K562 (cell line): ENCODE measurements around the gene DRGX.

Experiments used
- BRF1 ChIP-seq: IDR thresholded peaks from 3 replicates; pipeline ENCODE4 v1.6.1; 2011; ENCODE audit warnings: borderline replicate concordance, mild to moderate bottlenecking; ENCODE audit not compliant: insufficient read length; ENCODE audit errors: extremely low read depth
- CBX3 ChIP-seq, 2 experiments: IDR thresholded peaks; 1 replicate in 1 of 2; 2 replicates in 1 of 2; pipeline ENCODE4 v1.6.1; 2012; ENCODE audit warnings: inconsistent platforms in 2 of 2, low read length in 2 of 2, borderline replicate concordance in 1 of 2, control low read depth in 1 of 2
- EGR1 ChIP-seq: fragments of 450-650 bp; conservative IDR thresholded peaks from 2 replicates; pipeline ENCODE4 v1.6.1; 2017; ENCODE audit warnings: mild to moderate bottlenecking
- EHMT2 ChIP-seq: fragments of 450-650 bp; IDR thresholded peaks from 2 replicates; pipeline ENCODE4 v1.6.1; 2018; ENCODE audit warnings: antibody characterized with exemption
- EZH2 ChIP-seq: IDR thresholded peaks from 2 replicates; pipeline ENCODE4 v1.6.1; 2012; ENCODE audit warnings: low read depth, mild to moderate bottlenecking, inconsistent platforms, low read length, borderline replicate concordance
- GABPB1 ChIP-seq: sonication (generic); formaldehyde crosslinking; IDR thresholded peaks from 2 replicates; pipeline ENCODE4 v1.8.0; 2022; ENCODE audit warnings: mild to moderate bottlenecking, missing genetic modification reagents
- MAZ ChIP-seq, 2 experiments: fragments of 450-650 bp in 1 of 2; sonication (generic) in 1 of 2; formaldehyde crosslinking; IDR thresholded peaks in 1 of 2; conservative IDR thresholded peaks in 1 of 2; 2 replicates each; pipeline versions ENCODE4 v1.4.0 to v1.5.0; 2020; ENCODE audit warnings: mild to moderate bottlenecking in 1 of 2, missing genetic modification reagents in 1 of 2
- NFIX ChIP-seq: fragments of 250-450 bp; sonication (Bioruptor Pico); IDR thresholded peaks from 2 replicates; pipeline ENCODE4 v1.4.0; 2020; ENCODE audit warnings: low read depth, mild to moderate bottlenecking, moderate library complexity
- POLR2A ChIP-seq: fragments of 450-650 bp; conservative IDR thresholded peaks from 2 replicates; pipeline ENCODE4 v1.6.1; 2016
- ZNF354B ChIP-seq: fragments of 250-450 bp; sonication (Bioruptor Pico); IDR thresholded peaks from 2 replicates; pipeline ENCODE4 v1.4.0; 2020
- ZNF384 ChIP-seq: IDR thresholded peaks from 2 replicates; pipeline ENCODE4 v1.6.1; 2012; ENCODE audit warnings: low read depth, low read length, improper control_type of control experiment
- ZZZ3 ChIP-seq: fragments of 450-650 bp; IDR thresholded peaks from 2 replicates; pipeline ENCODE4 v1.6.1; 2016; ENCODE audit warnings: antibody characterized with exemption, mild to moderate bottlenecking, moderate library complexity
- TF ChIP-seq, protein P1 (sequence below), 3 experiments: IDR thresholded peaks in 2 of 3; conservative IDR thresholded peaks in 1 of 3; 2 replicates each; pipeline ENCODE4 v1.5.1; 2011 to 2012; ENCODE audit warnings: low read length in 3 of 3, mild to moderate bottlenecking in 3 of 3, control low read depth in 2 of 3, improper control_type of control experiment in 1 of 3, inconsistent platforms in 1 of 3, low read depth in 1 of 3, mixed read lengths in 1 of 3, moderate library complexity in 1 of 3; ENCODE audit not compliant: insufficient read depth in 2 of 3
- TF ChIP-seq, protein P2 (sequence below): fragments of 250-450 bp; sonication (Bioruptor Pico); IDR thresholded peaks from 2 replicates; pipeline ENCODE4 v1.8.0; 2021; ENCODE audit warnings: moderate library complexity, mild to moderate bottlenecking, inconsistent platforms

DNA sequence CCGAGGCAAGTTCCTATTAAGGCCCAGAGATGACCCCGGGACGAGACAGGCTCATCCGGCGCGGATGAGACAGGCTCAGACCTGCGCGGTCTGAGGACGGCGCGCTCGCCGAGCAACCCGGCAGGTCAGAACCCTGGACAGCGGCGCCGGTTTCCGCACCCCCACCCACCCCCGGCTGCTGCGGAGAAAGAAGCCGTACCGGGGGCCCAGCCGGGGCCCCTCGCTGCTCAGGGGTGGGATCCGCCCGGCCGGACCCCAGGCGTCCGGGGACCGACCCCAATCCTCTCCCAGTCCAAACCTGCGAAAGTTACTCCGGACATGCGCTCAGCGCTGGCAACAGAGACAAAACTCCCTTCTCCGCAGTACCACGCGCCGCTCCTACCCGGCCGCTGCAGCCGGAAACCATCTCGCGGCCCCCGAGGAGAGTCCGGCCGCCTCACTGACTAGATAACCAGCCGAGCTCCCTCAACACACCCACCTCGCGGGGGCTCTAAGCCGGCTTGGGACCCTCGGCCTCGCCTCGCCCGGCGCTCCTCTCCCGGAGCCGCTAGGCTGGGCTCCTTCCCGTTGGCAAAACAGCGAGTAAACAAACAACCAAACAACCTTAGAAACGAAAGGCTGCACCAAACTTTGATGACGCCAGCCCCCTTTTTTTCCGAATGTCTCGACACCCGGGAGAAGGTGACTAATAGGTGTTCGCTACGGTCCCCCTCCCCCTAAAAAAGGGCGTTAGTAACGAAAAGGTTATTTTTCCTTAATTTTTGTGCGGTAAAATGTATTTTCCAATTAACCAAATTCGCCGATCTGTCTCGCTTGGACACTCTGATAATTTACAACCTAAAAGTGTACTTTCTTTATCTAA lies 2.3 kb upstream of the DRGX start:
- TF ChIP-seq CBX3 (IDR thresholded peaks at IDR 0.05; ENCODE audit: borderline replicate concordance in 1 of 2, low read length in 2 of 2) (no peak), EZH2 (no peak), GABPB1 (no peak), EGR1 (peak; percentile 50), POLR2A (no peak), NFIX (CRISPR knock-in tag) (no peak), ZNF354B (CRISPR knock-in tag) (no peak), MAZ (CRISPR knock-in tag; conservative IDR thresholded peaks at IDR 0.05 in 1 of 2, IDR thresholded peaks at IDR 0.05 in 1 of 2) (peak; percentile 45 to 81; a peak in 3 of 4 replicates), EHMT2 (peak; percentile 95), ZNF384 (no peak), BRF1 (no peak), ZZZ3 (no peak)
- TF ChIP-seq, protein P1, sequence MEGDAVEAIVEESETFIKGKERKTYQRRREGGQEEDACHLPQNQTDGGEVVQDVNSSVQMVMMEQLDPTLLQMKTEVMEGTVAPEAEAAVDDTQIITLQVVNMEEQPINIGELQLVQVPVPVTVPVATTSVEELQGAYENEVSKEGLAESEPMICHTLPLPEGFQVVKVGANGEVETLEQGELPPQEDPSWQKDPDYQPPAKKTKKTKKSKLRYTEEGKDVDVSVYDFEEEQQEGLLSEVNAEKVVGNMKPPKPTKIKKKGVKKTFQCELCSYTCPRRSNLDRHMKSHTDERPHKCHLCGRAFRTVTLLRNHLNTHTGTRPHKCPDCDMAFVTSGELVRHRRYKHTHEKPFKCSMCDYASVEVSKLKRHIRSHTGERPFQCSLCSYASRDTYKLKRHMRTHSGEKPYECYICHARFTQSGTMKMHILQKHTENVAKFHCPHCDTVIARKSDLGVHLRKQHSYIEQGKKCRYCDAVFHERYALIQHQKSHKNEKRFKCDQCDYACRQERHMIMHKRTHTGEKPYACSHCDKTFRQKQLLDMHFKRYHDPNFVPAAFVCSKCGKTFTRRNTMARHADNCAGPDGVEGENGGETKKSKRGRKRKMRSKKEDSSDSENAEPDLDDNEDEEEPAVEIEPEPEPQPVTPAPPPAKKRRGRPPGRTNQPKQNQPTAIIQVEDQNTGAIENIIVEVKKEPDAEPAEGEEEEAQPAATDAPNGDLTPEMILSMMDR (IDR thresholded peaks at IDR 0.05 in 2 of 3, conservative IDR thresholded peaks at IDR 0.05 in 1 of 3; ENCODE audit: insufficient read depth in 2 of 3, low read depth in 1 of 3, low read length in 3 of 3) = no peak
- TF ChIP-seq, protein P2, sequence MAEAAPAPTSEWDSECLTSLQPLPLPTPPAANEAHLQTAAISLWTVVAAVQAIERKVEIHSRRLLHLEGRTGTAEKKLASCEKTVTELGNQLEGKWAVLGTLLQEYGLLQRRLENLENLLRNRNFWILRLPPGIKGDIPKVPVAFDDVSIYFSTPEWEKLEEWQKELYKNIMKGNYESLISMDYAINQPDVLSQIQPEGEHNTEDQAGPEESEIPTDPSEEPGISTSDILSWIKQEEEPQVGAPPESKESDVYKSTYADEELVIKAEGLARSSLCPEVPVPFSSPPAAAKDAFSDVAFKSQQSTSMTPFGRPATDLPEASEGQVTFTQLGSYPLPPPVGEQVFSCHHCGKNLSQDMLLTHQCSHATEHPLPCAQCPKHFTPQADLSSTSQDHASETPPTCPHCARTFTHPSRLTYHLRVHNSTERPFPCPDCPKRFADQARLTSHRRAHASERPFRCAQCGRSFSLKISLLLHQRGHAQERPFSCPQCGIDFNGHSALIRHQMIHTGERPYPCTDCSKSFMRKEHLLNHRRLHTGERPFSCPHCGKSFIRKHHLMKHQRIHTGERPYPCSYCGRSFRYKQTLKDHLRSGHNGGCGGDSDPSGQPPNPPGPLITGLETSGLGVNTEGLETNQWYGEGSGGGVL (CRISPR knock-in tag) = no peak
